IPS DF 6.9 (cell line): Measurements from ENCODE around the gene BAG5.

Experiments
- DNase-seq: peaks from one replicate; pipeline ENCODE4 v3.0.0-alpha.2; 2013; ENCODE audit warnings: low read depth, low spot score
- H3K27ac ChIP-seq: one replicate; pipeline ENCODE4 v1.5.1; 2013; ENCODE audit warnings: low read length, control low read depth
- H3K27me3 ChIP-seq: 2 replicates; pipeline ENCODE4 v1.6.1; 2013; ENCODE audit warnings: mild to moderate bottlenecking, low read length; ENCODE audit not compliant: control insufficient read depth, insufficient read depth
- H3K36me3 ChIP-seq: 2 replicates; pipeline ENCODE4 v1.6.1; 2013; ENCODE audit warnings: low read length; ENCODE audit not compliant: control insufficient read depth, insufficient read depth
- H3K4me1 ChIP-seq: 2 replicates; pipeline ENCODE4 v1.6.1; 2013; ENCODE audit warnings: low read length; ENCODE audit not compliant: control insufficient read depth, insufficient read depth
- H3K4me3 ChIP-seq: 2 replicates; pipeline ENCODE4 v1.5.1; 2013; ENCODE audit warnings: mild to moderate bottlenecking, low read length
- H3K9me3 ChIP-seq: 2 replicates; pipeline ENCODE4 v1.6.1; 2013; ENCODE audit warnings: low read length, inconsistent platforms; ENCODE audit not compliant: control insufficient read depth, insufficient read depth
- WGBS: extraction: QIAGEN DNeasy Blood & Tissue Kit; methylation state at CpG from one replicate; pipeline ENCODE4 v1.1.7; 2013; ENCODE audit warnings: mixed read lengths, missing lambda C conversion rate; ENCODE audit not compliant: insufficient read length, insufficient coverage; 5-methylcytosine and 5-hydroxymethylcytosine counted together

BAG5 gene

GRCh38 chr14:103563844-103564505 lies 1.5 kb upstream of the BAG5 start:
- Histone ChIP-seq H3K9me3 (no peaks in the 10 kb centered on the region), H3K4me1 (peaks cover 1% of the 10 kb centered on the region; the same call in 1 of the 2 replicates), H3K4me3 (no peak overlapping the region; the same call in 1 of the 2 replicates), H3K27me3 (no peaks in the 10 kb centered on the region), H3K27ac (no peak overlapping the region), H3K36me3 (peaks cover 3% of the 10 kb centered on the region; the same call in 1 of the 2 replicates)
- WGBS: no CpG with 5 or more reads among the region's 21 CpGs
- no peak for DNase-seq

- Histone ChIP-seq H3K27me3 (no peaks in the 10 kb centered on the region), H3K27ac (no peak overlapping the region), H3K4me1 (no peaks in the 10 kb centered on the region), H3K9me3 (no peaks in the 10 kb centered on the region), H3K36me3 (peaks cover 3% of the 10 kb centered on the region; the same call in 1 of the 2 replicates), H3K4me3 (peak overlapping the region; percentile 99)
- WGBS: no CpG with 5 or more reads among the region's 22 CpGs
- no peak for DNase-seq
Measured at GRCh38 chr14:103563226-103563620, 766 bp upstream of the BAG5 start.

DNA sequence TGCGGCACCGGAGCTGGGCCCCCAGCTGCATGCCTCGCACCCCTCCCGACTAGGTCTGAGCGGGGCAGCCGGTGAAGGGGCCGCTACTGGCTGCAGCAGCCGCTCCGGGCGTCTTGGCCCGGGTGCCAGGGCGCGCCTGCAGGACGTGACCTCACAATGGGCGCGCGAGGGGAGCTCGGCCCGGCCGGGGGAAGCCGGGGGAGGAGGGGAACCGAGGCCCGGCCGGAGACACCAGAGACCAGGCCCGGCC lies 353 bp downstream of the BAG5 start:
- H3K27me3 ChIP-seq: no peaks in the 10 kb centered on the region
- no peaks in the 10 kb centered on the region for H3K9me3 ChIP-seq
- WGBS: no CpG with 5 or more reads among the region's 25 CpGs
- H3K4me3 ChIP-seq: peak overlapping the region; percentile 99
- no peaks in the 10 kb centered on the region for H3K4me1 ChIP-seq
- H3K27ac ChIP-seq: no peak overlapping the region
- no peak for DNase-seq
- peaks cover 3% of the 10 kb centered on the region; the same call in 1 of the 2 replicates for H3K36me3 ChIP-seq

- peak overlapping the region; percentile 99 for H3K4me3 ChIP-seq
- no peak overlapping the region for H3K27ac ChIP-seq
- H3K27me3 ChIP-seq: no peaks in the 10 kb centered on the region
- DNase-seq: no peak
- no peaks in the 10 kb centered on the region for H3K9me3 ChIP-seq
- WGBS: no CpG with 5 or more reads among the region's 36 CpGs
- no peaks in the 10 kb centered on the region for H3K4me1 ChIP-seq
- peaks cover 3% of the 10 kb centered on the region; the same call in 1 of the 2 replicates for H3K36me3 ChIP-seq
Measured at GRCh38 chr14:103561381-103562178, 877 bp downstream of the BAG5 start.

DNA sequence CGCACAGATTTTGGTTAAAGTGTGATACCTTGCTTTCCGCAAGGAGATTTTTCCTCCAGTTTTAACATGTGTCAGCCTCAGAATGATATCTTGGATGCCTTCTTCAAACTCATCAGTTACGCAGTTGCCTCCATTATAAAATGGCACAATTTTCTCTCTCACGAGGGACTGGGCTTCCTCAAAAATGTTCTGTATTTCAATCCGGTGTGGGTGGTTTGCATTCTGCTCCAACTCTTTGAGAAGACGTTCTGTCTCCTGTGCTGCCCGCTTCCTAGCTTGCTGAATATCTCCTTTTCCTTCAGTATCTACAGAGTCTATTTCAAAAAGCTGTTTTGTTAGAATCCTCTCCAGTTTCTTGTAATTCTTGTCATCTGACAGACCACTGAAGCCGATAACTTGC lies 1.8 kb downstream of the BAG5 start:
- no CpG with 5 or more reads among the region's 8 CpGs for WGBS
- H3K4me1 ChIP-seq: no peaks in the 10 kb centered on the region
- peaks cover 3% of the 10 kb centered on the region; the same call in 1 of the 2 replicates for H3K36me3 ChIP-seq
- no peak overlapping the region for H3K27ac ChIP-seq
- H3K9me3 ChIP-seq: no peaks in the 10 kb centered on the region
- no peaks in the 10 kb centered on the region for H3K27me3 ChIP-seq
- no peak for DNase-seq
- H3K4me3 ChIP-seq: no peak overlapping the region

DNA sequence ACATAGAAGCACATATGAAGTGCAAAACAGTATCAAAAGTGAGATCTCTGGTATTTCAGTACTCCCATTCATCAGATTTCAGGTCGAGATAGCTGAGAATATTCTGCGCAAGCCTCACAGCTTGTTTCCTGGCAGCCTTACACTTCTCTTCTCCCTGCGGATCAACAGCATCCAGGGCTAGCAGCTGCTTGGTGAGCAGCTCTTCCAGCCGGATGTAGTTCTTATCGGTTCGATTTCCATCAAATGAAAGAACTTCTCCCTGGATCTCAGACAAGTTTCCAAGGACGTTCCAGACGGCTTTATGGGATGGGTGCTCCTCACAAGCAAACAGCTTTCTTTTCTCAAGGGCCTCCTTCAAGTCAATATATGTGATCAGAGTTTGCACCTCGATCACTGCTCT lies 2.7 kb downstream of the BAG5 start:
- WGBS: no CpG with 5 or more reads among the region's 9 CpGs
- Histone ChIP-seq H3K4me1 (no peaks in the 10 kb centered on the region), H3K27ac (no peak overlapping the region), H3K4me3 (no peak overlapping the region), H3K9me3 (no peaks in the 10 kb centered on the region), H3K36me3 (peaks cover 3% of the 10 kb centered on the region; the same call in 1 of the 2 replicates), H3K27me3 (no peaks in the 10 kb centered on the region)
- DNase-seq: no peak

DNA sequence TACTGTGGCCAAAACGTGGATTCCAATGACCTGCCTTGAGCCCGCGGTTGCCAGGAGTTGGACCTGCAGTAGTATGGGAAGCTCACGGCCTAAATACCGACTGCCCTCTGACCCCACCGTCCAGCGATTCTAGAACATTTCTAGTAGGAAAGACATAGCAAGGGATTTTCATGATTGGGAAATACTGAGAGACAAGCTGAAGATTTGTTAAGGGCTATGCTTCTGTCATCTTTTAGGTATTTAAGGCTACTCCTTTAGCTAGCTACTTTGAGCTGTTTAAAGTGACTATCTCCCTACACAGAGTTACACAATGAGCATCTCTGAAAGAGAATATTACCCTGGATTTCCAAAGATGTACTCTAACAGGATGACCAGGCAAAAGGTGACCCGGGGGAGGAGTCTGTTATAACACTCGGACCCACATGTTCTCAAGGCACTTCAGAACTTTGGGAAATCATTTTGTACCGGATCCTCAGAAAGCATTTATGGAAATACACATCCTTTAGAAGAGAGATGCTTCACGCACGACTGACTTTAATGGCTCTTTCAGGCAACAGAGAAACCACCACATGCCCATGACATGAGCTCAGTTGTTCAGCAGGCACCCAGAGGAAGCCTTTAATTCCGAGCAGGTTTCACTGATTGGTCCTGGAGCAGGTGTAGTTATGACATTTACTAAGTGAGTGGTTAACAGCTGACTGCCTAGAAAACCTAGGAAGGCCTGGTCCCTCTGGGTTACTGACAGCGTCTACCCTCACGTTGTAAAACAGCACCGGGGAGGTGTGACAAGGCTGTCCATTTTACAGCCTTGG lies 4.2 kb downstream of the BAG5 start:
- H3K9me3 ChIP-seq: no peaks in the 10 kb centered on the region
- no peaks in the 10 kb centered on the region for H3K27me3 ChIP-seq
- H3K4me3 ChIP-seq: no peak overlapping the region
- H3K4me1 ChIP-seq: no peaks in the 10 kb centered on the region
- H3K36me3 ChIP-seq: peaks cover 3% of the 10 kb centered on the region; the same call in 1 of the 2 replicates
- WGBS: no CpG with 5 or more reads among the region's 16 CpGs
- no peak for DNase-seq
- no peak overlapping the region for H3K27ac ChIP-seq

- Histone ChIP-seq H3K9me3 (no peaks in the 10 kb centered on the region), H3K36me3 (peaks cover 3% of the 10 kb centered on the region; the same call in 1 of the 2 replicates), H3K4me3 (no peak overlapping the region), H3K4me1 (no peaks in the 10 kb centered on the region), H3K27me3 (no peaks in the 10 kb centered on the region), H3K27ac (no peak overlapping the region)
- no peak for DNase-seq
- no CpG with 5 or more reads among the region's 15 CpGs for WGBS
Measured at GRCh38 chr14:103556946-103557758, 5.3 kb downstream of the BAG5 start.

GRCh38 chr14:103555559-103556337 lies 6.7 kb downstream of the BAG5 start:
- Histone ChIP-seq H3K36me3 (peaks cover 3% of the 10 kb centered on the region; the same call in 1 of the 2 replicates), H3K4me1 (no peaks in the 10 kb centered on the region; the same call in 1 of the 2 replicates), H3K27ac (no peak overlapping the region), H3K9me3 (no peaks in the 10 kb centered on the region), H3K27me3 (no peaks in the 10 kb centered on the region), H3K4me3 (no peak overlapping the region)
- DNase-seq: no peak
- no CpG with 5 or more reads among the region's 15 CpGs for WGBS
